Measurements from ENCODE around the gene PDE4A. TPM values are rescaled to one million over a fixed set of nuclear protein-coding genes. Genes with fewer than 3 reads are reported as not detected.

The PDE4A gene
- total and polyA plus RNA-seq, 2 of the 13 experiments (the other 11 are each of a cell fraction or from before 2014, with no cell fraction given), result 1.1 to 4.1 TPM

DNA sequence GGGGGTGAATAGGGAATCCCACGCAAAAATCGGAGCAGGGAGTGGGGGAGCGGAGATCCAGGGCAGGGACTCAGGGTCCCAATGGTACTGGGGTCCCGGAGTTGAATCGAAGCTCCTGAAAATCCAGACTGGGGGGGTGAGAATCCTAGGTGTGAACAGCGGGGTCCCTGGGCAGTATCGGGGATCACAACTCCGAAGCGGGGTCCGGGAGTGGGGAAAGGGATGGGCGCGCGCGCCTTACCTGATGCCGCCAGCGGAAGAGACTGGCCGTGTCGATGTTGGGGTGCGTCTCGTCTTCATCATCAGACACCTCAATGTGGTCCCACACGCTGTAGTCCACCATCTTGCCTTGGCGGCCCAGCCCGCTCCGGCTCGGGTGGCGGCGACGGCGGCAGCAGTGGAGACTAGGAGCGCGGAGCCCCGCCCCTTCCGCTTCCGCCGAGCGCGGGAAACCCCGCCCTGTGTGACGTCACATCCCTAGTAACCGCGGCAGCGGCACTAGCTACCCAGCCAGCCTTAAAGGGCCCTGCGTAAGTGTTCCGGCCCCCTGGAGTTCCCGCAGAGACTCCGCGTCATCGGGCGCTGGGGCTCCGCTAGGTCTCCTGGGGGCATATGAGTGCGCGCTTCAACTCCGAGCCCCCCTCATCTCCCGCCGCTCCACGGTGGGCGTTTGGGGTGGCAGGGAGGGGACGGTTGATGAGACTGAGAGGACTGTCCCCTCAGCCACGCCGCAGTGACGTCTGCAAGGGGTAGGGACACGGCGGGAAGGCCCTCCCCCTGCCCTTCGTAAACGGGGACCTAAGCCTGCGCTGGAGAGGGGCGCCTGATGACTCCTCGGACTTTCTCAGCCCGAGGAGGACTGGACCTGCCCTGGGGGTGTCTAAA, 17.0 kb upstream of the PDE4A start, which contains the start of gene CDC37 (continued):
- TF ChIP-seq FOXP4 (CRISPR knock-in tag; IDR thresholded peaks at IDR 0.05) (peak; percentile 12; the same call in 1 of the 2 replicates), PRDM15 (CRISPR knock-in tag; IDR thresholded peaks at IDR 0.05) (no peak), CAMTA2 (CRISPR knock-in tag; IDR thresholded peaks at IDR 0.05; ENCODE audit: borderline replicate concordance) (no peak), JUN (CRISPR knock-in tag; IDR thresholded peaks at IDR 0.05) (no peak; the same call in 1 of the 2 replicates), ZNF510 (CRISPR knock-in tag; IDR thresholded peaks at IDR 0.05; ENCODE audit: low read depth) (peak; percentile 88), TAF15 (IDR thresholded peaks at IDR 0.05; ENCODE audit: low read depth, low read length, poor library complexity, severe bottlenecking) (no peak), KDM5A (IDR thresholded peaks at IDR 0.05; ENCODE audit: borderline replicate concordance, low read length) (peak; percentile 85; the same call in 1 of the 2 replicates)
- TF ChIP-seq, protein P1, sequence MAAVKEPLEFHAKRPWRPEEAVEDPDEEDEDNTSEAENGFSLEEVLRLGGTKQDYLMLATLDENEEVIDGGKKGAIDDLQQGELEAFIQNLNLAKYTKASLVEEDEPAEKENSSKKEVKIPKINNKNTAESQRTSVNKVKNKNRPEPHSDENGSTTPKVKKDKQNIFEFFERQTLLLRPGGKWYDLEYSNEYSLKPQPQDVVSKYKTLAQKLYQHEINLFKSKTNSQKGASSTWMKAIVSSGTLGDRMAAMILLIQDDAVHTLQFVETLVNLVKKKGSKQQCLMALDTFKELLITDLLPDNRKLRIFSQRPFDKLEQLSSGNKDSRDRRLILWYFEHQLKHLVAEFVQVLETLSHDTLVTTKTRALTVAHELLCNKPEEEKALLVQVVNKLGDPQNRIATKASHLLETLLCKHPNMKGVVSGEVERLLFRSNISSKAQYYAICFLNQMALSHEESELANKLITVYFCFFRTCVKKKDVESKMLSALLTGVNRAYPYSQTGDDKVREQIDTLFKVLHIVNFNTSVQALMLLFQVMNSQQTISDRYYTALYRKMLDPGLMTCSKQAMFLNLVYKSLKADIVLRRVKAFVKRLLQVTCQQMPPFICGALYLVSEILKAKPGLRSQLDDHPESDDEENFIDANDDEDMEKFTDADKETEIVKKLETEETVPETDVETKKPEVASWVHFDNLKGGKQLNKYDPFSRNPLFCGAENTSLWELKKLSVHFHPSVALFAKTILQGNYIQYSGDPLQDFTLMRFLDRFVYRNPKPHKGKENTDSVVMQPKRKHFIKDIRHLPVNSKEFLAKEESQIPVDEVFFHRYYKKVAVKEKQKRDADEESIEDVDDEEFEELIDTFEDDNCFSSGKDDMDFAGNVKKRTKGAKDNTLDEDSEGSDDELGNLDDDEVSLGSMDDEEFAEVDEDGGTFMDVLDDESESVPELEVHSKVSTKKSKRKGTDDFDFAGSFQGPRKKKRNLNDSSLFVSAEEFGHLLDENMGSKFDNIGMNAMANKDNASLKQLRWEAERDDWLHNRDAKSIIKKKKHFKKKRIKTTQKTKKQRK (IDR thresholded peaks at IDR 0.05; ENCODE audit: low read length), result no peak
- TF ChIP-seq, protein P2, sequence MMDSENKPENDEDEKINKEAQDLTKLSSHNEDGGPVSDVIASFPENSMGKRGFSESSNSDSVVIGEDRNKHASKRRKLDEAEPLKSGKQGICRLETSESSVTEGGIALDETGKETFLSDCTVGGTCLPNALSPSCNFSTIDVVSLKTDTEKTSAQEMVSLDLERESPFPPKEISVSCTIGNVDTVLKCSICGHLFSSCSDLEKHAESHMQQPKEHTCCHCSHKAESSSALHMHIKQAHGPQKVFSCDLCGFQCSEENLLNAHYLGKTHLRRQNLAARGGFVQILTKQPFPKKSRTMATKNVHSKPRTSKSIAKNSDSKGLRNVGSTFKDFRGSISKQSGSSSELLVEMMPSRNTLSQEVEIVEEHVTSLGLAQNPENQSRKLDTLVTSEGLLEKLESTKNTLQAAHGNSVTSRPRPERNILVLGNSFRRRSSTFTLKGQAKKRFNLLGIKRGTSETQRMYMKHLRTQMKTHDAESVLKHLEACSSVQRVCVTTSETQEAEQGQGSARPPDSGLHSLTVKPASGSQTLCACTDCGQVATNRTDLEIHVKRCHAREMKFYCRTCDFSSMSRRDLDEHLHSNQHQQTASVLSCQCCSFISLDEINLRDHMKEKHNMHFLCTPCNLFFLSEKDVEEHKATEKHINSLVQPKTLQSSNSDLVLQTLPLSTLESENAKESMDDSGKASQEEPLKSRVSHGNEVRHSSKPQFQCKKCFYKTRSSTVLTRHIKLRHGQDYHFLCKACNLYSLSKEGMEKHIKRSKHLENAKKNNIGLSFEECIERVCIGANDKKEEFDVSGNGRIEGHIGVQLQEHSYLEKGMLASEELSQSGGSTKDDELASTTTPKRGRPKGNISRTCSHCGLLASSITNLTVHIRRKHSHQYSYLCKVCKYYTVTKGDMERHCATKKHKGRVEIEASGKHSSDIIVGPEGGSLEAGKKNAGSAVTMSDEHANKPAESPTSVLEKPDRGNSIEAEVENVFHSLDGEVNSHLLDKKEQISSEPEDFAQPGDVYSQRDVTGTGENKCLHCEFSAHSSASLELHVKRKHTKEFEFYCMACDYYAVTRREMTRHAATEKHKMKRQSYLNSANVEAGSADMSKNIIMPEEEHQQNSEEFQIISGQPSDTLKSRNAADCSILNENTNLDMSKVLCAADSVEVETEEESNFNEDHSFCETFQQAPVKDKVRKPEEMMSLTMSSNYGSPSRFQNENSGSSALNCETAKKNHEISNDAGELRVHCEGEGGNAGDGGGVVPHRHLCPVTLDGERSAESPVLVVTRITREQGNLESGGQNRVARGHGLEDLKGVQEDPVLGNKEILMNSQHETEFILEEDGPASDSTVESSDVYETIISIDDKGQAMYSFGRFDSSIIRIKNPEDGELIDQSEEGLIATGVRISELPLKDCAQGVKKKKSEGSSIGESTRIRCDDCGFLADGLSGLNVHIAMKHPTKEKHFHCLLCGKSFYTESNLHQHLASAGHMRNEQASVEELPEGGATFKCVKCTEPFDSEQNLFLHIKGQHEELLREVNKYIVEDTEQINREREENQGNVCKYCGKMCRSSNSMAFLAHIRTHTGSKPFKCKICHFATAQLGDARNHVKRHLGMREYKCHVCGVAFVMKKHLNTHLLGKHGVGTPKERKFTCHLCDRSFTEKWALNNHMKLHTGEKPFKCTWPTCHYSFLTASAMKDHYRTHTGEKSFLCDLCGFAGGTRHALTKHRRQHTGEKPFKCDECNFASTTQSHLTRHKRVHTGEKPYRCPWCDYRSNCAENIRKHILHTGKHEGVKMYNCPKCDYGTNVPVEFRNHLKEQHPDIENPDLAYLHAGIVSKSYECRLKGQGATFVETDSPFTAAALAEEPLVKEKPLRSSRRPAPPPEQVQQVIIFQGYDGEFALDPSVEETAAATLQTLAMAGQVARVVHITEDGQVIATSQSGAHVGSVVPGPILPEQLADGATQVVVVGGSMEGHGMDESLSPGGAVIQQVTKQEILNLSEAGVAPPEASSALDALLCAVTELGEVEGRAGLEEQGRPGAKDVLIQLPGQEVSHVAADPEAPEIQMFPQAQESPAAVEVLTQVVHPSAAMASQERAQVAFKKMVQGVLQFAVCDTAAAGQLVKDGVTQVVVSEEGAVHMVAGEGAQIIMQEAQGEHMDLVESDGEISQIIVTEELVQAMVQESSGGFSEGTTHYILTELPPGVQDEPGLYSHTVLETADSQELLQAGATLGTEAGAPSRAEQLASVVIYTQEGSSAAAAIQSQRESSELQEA (CRISPR knock-in tag; IDR thresholded peaks at IDR 0.05; ENCODE audit: not compliant biosample characterization), result no peak
